Measurements from ENCODE around the gene GALE. TPM values are rescaled to one million over a fixed set of nuclear protein-coding genes. Genes with fewer than 3 reads are reported as not detected.

Gene GALE
- total RNA-seq, 1 experiment from 2014 or later: 86.0 TPM

Other genes starting within 250 kb of the GALE start
- 77.7 and 92.5 TPM in 2 replicates for gene ID3, start 241.3 kb downstream of the GALE start, total RNA-seq (2014; rRNA removed)
- 1,031 and 1,441 TPM in 2 replicates for gene RPL11, start 108.9 kb downstream of the GALE start, total RNA-seq (2014; rRNA removed)
- gene ELOA, start 57.3 kb downstream of the GALE start, total RNA-seq (2014; rRNA removed): 50.7 and 50.9 TPM in 2 replicates
- 107 and 115 TPM in 2 replicates for gene PITHD1, start 22.3 kb downstream of the GALE start, total RNA-seq (2014; rRNA removed)
- gene LYPLA2, start 9.6 kb downstream of the GALE start, total RNA-seq (2014; rRNA removed): 120 and 142 TPM in 2 replicates
- gene HMGCL, start 24.7 kb upstream of the GALE start, total RNA-seq (2014; rRNA removed): 28.2 and 30.8 TPM in 2 replicates
- gene FUCA1, start 67.5 kb upstream of the GALE start, total RNA-seq (2014; rRNA removed): 20.3 and 23.4 TPM in 2 replicates
- gene CNR2, start 112.6 kb upstream of the GALE start, total RNA-seq (2014; rRNA removed): not detected in 2 replicates
- 36.3 and 45.6 TPM in 2 replicates for gene PNRC2, start 159.1 kb upstream of the GALE start, total RNA-seq (2014; rRNA removed)
- 109 and 121 TPM in 2 replicates for gene SRSF10, start 179.6 kb upstream of the GALE start, total RNA-seq (2014; rRNA removed)